GM23338 (cell line): ENCODE measurements around the gene GALNT16. TPM values are rescaled to one million over a fixed set of nuclear protein-coding genes. Genes with fewer than 3 reads are reported as not detected.

Experiments
- CREB1 ChIP-seq: fragments of 250-450 bp; sonication (Bioruptor Pico); IDR thresholded peaks from 2 replicates; pipeline ENCODE4 v1.5.0; 2020; ENCODE audit warnings: low read depth, mild to moderate bottlenecking, moderate library complexity
- EZH2 ChIP-seq: fragments of 200-600 bp; sonication (generic); IDR thresholded peaks from one replicate; pipeline ENCODE4 v1.8.0; 2017; ENCODE audit warnings: antibody characterized with exemption, mild to moderate bottlenecking, low read depth; ENCODE audit not compliant: unreplicated experiment
- JUNB ChIP-seq: IDR thresholded peaks from one replicate; pipeline ENCODE4 v1.6.1; 2016; ENCODE audit warnings: antibody characterized with exemption; ENCODE audit not compliant: unreplicated experiment
- POLR2AphosphoS5 ChIP-seq: IDR thresholded peaks from 2 replicates; pipeline ENCODE4 v1.6.1; 2016; ENCODE audit warnings: antibody characterized with exemption, low read depth
- REST ChIP-seq: IDR thresholded peaks from one replicate; pipeline ENCODE4 v1.6.1; 2018; ENCODE audit warnings: antibody characterized with exemption; ENCODE audit not compliant: unreplicated experiment
- STAT1 ChIP-seq: IDR thresholded peaks from one replicate; pipeline ENCODE4 v1.6.1; 2016; ENCODE audit warnings: antibody characterized with exemption; ENCODE audit not compliant: unreplicated experiment
- ZNF462 ChIP-seq: fragments of 250-450 bp; sonication (Bioruptor Pico); IDR thresholded peaks from 2 replicates; pipeline ENCODE4 v1.5.0; 2020; ENCODE audit warnings: mild to moderate bottlenecking, moderate library complexity
- polyA plus RNA-seq: library from polyadenylated mRNA; unstranded; fragments of >200 nt; fragmentation: Nextera tagmentation; extraction: Ambion mirVana; gene quantifications from 2 replicates; pipeline ENCODE4 v1.2.1, GENCODE V29; 2016
- total RNA-seq: library from RNA; depleted of rRNA; stranded (reverse); fragments of >200 nt; shearing (Covaris generic); gene quantifications from 2 replicates; pipeline ENCODE4 v1.2.3, GENCODE V29; 2014

Gene GALNT16
- total and polyA plus RNA-seq, 2 experiments from 2014 or later, result 1.5 to 2.9 TPM

- TF ChIP-seq ZNF462 (CRISPR knock-in tag) (no peak), REST (no peak), POLR2AphosphoS5 (no peak), EZH2 (no peak), JUNB (no peak), CREB1 (CRISPR knock-in tag) (no peak), STAT1 (no peak)
These were observed 27.6 kb upstream of the GALNT16 start (continued) for GRCh38 chr14:69232388-69232787.
